Astrocyte (in vitro differentiated cells and primary cell): Measurements from ENCODE around the gene ITPR2. TPM values are rescaled to one million over a fixed set of nuclear protein-coding genes. Genes with fewer than 3 reads are reported as not detected.

Experiments used
- DNase-seq: peaks from one replicate; pipeline ENCODE4 v3.0.0-alpha.2; 2010; ENCODE audit warnings: low read depth
- FAIRE-seq: peaks from 2 replicates; lab custom pipeline; 2011; peaks lifted over from hg19 to GRCh38; lab: Jason Lieb, UNC
- H2AFZ ChIP-seq: 2 replicates; pipeline ENCODE4 v1.6.0; 2012; ENCODE audit warnings: low read depth, low read length, inconsistent platforms
- H3K27ac ChIP-seq: 2 replicates; pipeline ENCODE4 v1.5.1; 2011; ENCODE audit warnings: low read depth, low read length, inconsistent platforms
- H3K27me3 ChIP-seq: 2 replicates; pipeline ENCODE4 v1.6.0; 2011; ENCODE audit warnings: low read length, inconsistent platforms; ENCODE audit not compliant: insufficient read depth
- H3K36me3 ChIP-seq: 2 replicates; pipeline ENCODE4 v1.5.1; 2011; ENCODE audit warnings: low read length, inconsistent platforms; ENCODE audit not compliant: insufficient read depth
- H3K4me1 ChIP-seq: 2 replicates; pipeline ENCODE4 v1.5.1; 2011; ENCODE audit warnings: low read length, inconsistent platforms; ENCODE audit not compliant: insufficient read depth
- H3K4me2 ChIP-seq: 2 replicates; pipeline ENCODE4 v1.6.0; 2012; ENCODE audit warnings: low read length, inconsistent platforms
- H3K4me3 ChIP-seq: 2 replicates; pipeline ENCODE4 v1.5.1; 2011; ENCODE audit warnings: low read depth, mild to moderate bottlenecking, low read length, inconsistent platforms; ENCODE audit not compliant: insufficient read depth
- H3K79me2 ChIP-seq: 2 replicates; pipeline ENCODE4 v1.6.0; 2012; ENCODE audit warnings: mild to moderate bottlenecking, low read length, inconsistent platforms; ENCODE audit not compliant: insufficient read depth
- H3K9ac ChIP-seq: 2 replicates; pipeline ENCODE4 v1.6.0; 2012; ENCODE audit warnings: mild to moderate bottlenecking, low read length, inconsistent platforms
- H3K9me3 ChIP-seq: 2 replicates; pipeline ENCODE4 v1.5.1; 2012; ENCODE audit warnings: low read depth, mild to moderate bottlenecking, low read length, inconsistent platforms; ENCODE audit not compliant: insufficient read depth
- H4K20me1 ChIP-seq: 2 replicates; pipeline ENCODE4 v1.6.0; 2012; ENCODE audit warnings: low read length, inconsistent platforms; ENCODE audit not compliant: insufficient read depth
- H3K27ac Mint-ChIP-seq: one replicate; pipeline ENCODE4 v1.8.0; 2021; ENCODE audit warnings: mild to moderate bottlenecking, mixed read lengths; ENCODE audit not compliant: unreplicated experiment
- H3K27me3 Mint-ChIP-seq: one replicate; pipeline ENCODE4 v1.8.0; 2021; ENCODE audit warnings: low read depth, mixed read lengths; ENCODE audit not compliant: unreplicated experiment
- H3K36me3 Mint-ChIP-seq: one replicate; pipeline ENCODE4 v1.8.0; 2021; ENCODE audit warnings: low read depth, mixed read lengths; ENCODE audit not compliant: unreplicated experiment
- H3K4me1 Mint-ChIP-seq: one replicate; pipeline ENCODE4 v1.8.0; 2021; ENCODE audit warnings: low read depth, mixed read lengths; ENCODE audit not compliant: unreplicated experiment
- H3K4me3 Mint-ChIP-seq: one replicate; pipeline ENCODE4 v1.8.0; 2021; ENCODE audit warnings: mild to moderate bottlenecking, moderate library complexity, mixed read lengths; ENCODE audit not compliant: unreplicated experiment
- H3K9me3 Mint-ChIP-seq: one replicate; pipeline ENCODE4 v1.8.0; 2021; ENCODE audit warnings: mild to moderate bottlenecking, mixed read lengths; ENCODE audit not compliant: unreplicated experiment
- CTCF ChIP-seq: IDR thresholded peaks from 2 replicates; pipeline ENCODE4 v1.5.1; 2011; ENCODE audit warnings: low read depth, mild to moderate bottlenecking, inconsistent platforms, low read length, moderate library complexity; ENCODE audit not compliant: insufficient read depth
- EZH2 ChIP-seq: IDR thresholded peaks from 2 replicates; pipeline ENCODE4 v1.6.1; 2012; ENCODE audit warnings: mild to moderate bottlenecking, low read length, inconsistent platforms; ENCODE audit not compliant: insufficient read depth
- total RNA-seq: library from RNA; stranded (reverse); gene quantifications from 2 replicates; pipeline ENCODE4 v1.2.1, GENCODE V29; 2021

The ITPR2 gene
- total RNA-seq, 1 donor from 2014 or later, result 24.4 TPM

GRCh38 chr12:26576266-26576665 is 256.7 kb downstream of the ITPR2 start:
- H3K9ac ChIP-seq, result no peak overlapping the region
- H3K4me2 ChIP-seq, result no peak overlapping the region
- Mint-ChIP-seq H3K9me3 (no peaks in the 10 kb centered on the region), H3K27ac (no peak overlapping the region), H3K27me3 (no peaks in the 10 kb centered on the region), H3K4me3 (no peak overlapping the region), H3K36me3 (peaks cover 13% of the 10 kb centered on the region), H3K4me1 (no peaks in the 10 kb centered on the region)
- no peak for TF ChIP-seq CTCF
- no peak for TF ChIP-seq EZH2
- no peaks in the 10 kb centered on the region for H3K79me2 ChIP-seq
- no peaks in the 10 kb centered on the region for H3K27me3 ChIP-seq
- peaks cover 3% of the 10 kb centered on the region for H3K36me3 ChIP-seq
- no peak overlapping the region for H3K4me3 ChIP-seq
- H4K20me1 ChIP-seq, result no peaks in the 10 kb centered on the region
- no peak overlapping the region for H3K27ac ChIP-seq
- no peaks in the 10 kb centered on the region for H3K9me3 ChIP-seq
- DNase-seq, result no peak
- FAIRE-seq, result no peak
- no peaks in the 10 kb centered on the region for H3K4me1 ChIP-seq
- no peak overlapping the region for H2AFZ ChIP-seq

GRCh38 chr12:26573225-26573909 is 259.6 kb downstream of the ITPR2 start:
- no peak overlapping the region for H3K27ac Mint-ChIP-seq
- DNase-seq, result no peak
- Histone ChIP-seq H3K4me2 (no peak overlapping the region), H3K9ac (no peak overlapping the region), H3K36me3 (peaks cover 3% of the 10 kb centered on the region), H3K4me3 (no peak overlapping the region), H2AFZ (no peak overlapping the region), H3K9me3 (no peaks in the 10 kb centered on the region), H3K27ac (no peak overlapping the region), H4K20me1 (no peaks in the 10 kb centered on the region), H3K27me3 (no peaks in the 10 kb centered on the region), H3K4me1 (no peaks in the 10 kb centered on the region), H3K79me2 (no peaks in the 10 kb centered on the region)
- no peak for FAIRE-seq
- no peaks in the 10 kb centered on the region for H3K4me1 Mint-ChIP-seq
- no peaks in the 10 kb centered on the region for H3K27me3 Mint-ChIP-seq
- H3K36me3 Mint-ChIP-seq, result peaks cover 13% of the 10 kb centered on the region
- TF ChIP-seq EZH2, result no peak
- no peak for TF ChIP-seq CTCF
- no peak overlapping the region for H3K4me3 Mint-ChIP-seq
- H3K9me3 Mint-ChIP-seq, result no peaks in the 10 kb centered on the region

GRCh38 chr12:26572137-26572536 is 260.9 kb downstream of the ITPR2 start:
- H3K9ac ChIP-seq, result no peak overlapping the region
- H2AFZ ChIP-seq, result no peak overlapping the region
- peaks cover 13% of the 10 kb centered on the region for H3K36me3 Mint-ChIP-seq
- no peaks in the 10 kb centered on the region for H4K20me1 ChIP-seq
- no peak overlapping the region for H3K27ac Mint-ChIP-seq
- no peak overlapping the region for H3K4me2 ChIP-seq
- H3K4me3 Mint-ChIP-seq, result no peak overlapping the region
- TF ChIP-seq EZH2, result no peak
- no peak for TF ChIP-seq CTCF
- no peak overlapping the region for H3K4me3 ChIP-seq
- H3K27me3 ChIP-seq, result no peaks in the 10 kb centered on the region
- no peaks in the 10 kb centered on the region for H3K79me2 ChIP-seq
- H3K36me3 ChIP-seq, result peaks cover 3% of the 10 kb centered on the region
- H3K4me1 ChIP-seq, result no peaks in the 10 kb centered on the region
- H3K27me3 Mint-ChIP-seq, result no peaks in the 10 kb centered on the region
- FAIRE-seq (no peak), DNase-seq (peak; percentile 3)
- H3K27ac ChIP-seq, result no peak overlapping the region
- no peaks in the 10 kb centered on the region for H3K9me3 Mint-ChIP-seq
- no peaks in the 10 kb centered on the region for H3K9me3 ChIP-seq
- no peaks in the 10 kb centered on the region for H3K4me1 Mint-ChIP-seq
